Endothelial cell (in vitro differentiated cells): Measurements from ENCODE around the gene NRXN2. TPM values are rescaled to one million over a fixed set of nuclear protein-coding genes. Genes with fewer than 3 reads are reported as not detected.

Source experiments
- DNase-seq: peaks from one replicate; pipeline ENCODE4 v3.0.0; 2021; ENCODE audit warnings: low spot score
- H3K27ac Mint-ChIP-seq: one replicate; pipeline ENCODE4 v1.8.0; 2021; ENCODE audit warnings: mixed read lengths, inconsistent platforms; ENCODE audit not compliant: unreplicated experiment
- H3K27me3 Mint-ChIP-seq: one replicate; pipeline ENCODE4 v1.8.0; 2021; ENCODE audit warnings: mild to moderate bottlenecking, moderate library complexity, mixed read lengths, inconsistent platforms; ENCODE audit not compliant: unreplicated experiment
- H3K36me3 Mint-ChIP-seq: one replicate; pipeline ENCODE4 v1.8.0; 2021; ENCODE audit warnings: mild to moderate bottlenecking, low read depth, mixed read lengths, inconsistent platforms; ENCODE audit not compliant: unreplicated experiment
- H3K4me1 Mint-ChIP-seq: one replicate; pipeline ENCODE4 v1.8.0; 2021; ENCODE audit warnings: mild to moderate bottlenecking, mixed read lengths, inconsistent platforms; ENCODE audit not compliant: unreplicated experiment
- H3K4me3 Mint-ChIP-seq: one replicate; pipeline ENCODE4 v1.8.0; 2021; ENCODE audit warnings: mild to moderate bottlenecking, mixed read lengths, inconsistent platforms; ENCODE audit not compliant: unreplicated experiment
- H3K9me3 Mint-ChIP-seq: one replicate; pipeline ENCODE4 v1.8.0; 2021; ENCODE audit warnings: mixed read lengths, inconsistent platforms; ENCODE audit not compliant: unreplicated experiment
- CTCF ChIP-seq: fragments of 200-600 bp; sonication (generic); IDR thresholded peaks from one replicate; pipeline ENCODE4 v1.5.0; 2021; ENCODE audit warnings: antibody characterized with exemption; ENCODE audit not compliant: unreplicated experiment
- total RNA-seq: library from RNA; stranded (reverse); fragmentation: NEBNext Ultra II Directional; extraction: Animal tissue kit (Norgen Biotek cat#: 25700); gene quantifications from one replicate; pipeline ENCODE4 v1.2.1, GENCODE V29; 2021; ENCODE audit not compliant: unreplicated experiment

NRXN2 gene
- total RNA-seq, 1 donor from 2014 or later = 11.5 TPM

- Mint-ChIP-seq H3K4me1 (peaks cover 16% of the 10 kb centered on the region), H3K36me3 (peaks cover 4% of the 10 kb centered on the region), H3K27ac (no peak overlapping the region), H3K27me3 (peaks cover 8% of the 10 kb centered on the region), H3K9me3 (no peaks in the 10 kb centered on the region), H3K4me3 (no peak overlapping the region)
- no peak for DNase-seq
- no peak for TF ChIP-seq CTCF
These were observed 109.3 kb downstream of the NRXN2 start for GRCh38 chr11:64613648-64614047.

GRCh38 chr11:64611869-64612646, 110.9 kb downstream of the NRXN2 start:
- DNase-seq = no peak
- Mint-ChIP-seq H3K27me3 (peaks cover 11% of the 10 kb centered on the region), H3K9me3 (no peaks in the 10 kb centered on the region), H3K4me1 (peaks cover 16% of the 10 kb centered on the region), H3K4me3 (no peak overlapping the region), H3K36me3 (peaks cover 4% of the 10 kb centered on the region), H3K27ac (no peak overlapping the region)
- TF ChIP-seq CTCF = no peak

- no peak overlapping the region for H3K27ac Mint-ChIP-seq
- peaks cover 4% of the 10 kb centered on the region for H3K36me3 Mint-ChIP-seq
- peaks cover 16% of the 10 kb centered on the region for H3K4me1 Mint-ChIP-seq
- no peak for DNase-seq
- TF ChIP-seq CTCF = no peak
- H3K27me3 Mint-ChIP-seq = peaks cover 11% of the 10 kb centered on the region
- no peaks in the 10 kb centered on the region for H3K9me3 Mint-ChIP-seq
- no peak overlapping the region for H3K4me3 Mint-ChIP-seq
These were observed 111.8 kb downstream of the NRXN2 start for GRCh38 chr11:64611176-64611575.

- TF ChIP-seq CTCF = no peak
- Mint-ChIP-seq H3K9me3 (no peaks in the 10 kb centered on the region), H3K4me1 (peaks cover 16% of the 10 kb centered on the region), H3K27ac (no peak overlapping the region), H3K4me3 (no peak overlapping the region), H3K36me3 (peaks cover 4% of the 10 kb centered on the region), H3K27me3 (peaks cover 8% of the 10 kb centered on the region)
- no peak for DNase-seq
These were observed 112.4 kb downstream of the NRXN2 start for GRCh38 chr11:64610596-64610995.

GRCh38 chr11:64609436-64610047, 113.5 kb downstream of the NRXN2 start:
- no peak for TF ChIP-seq CTCF
- peaks cover 7% of the 10 kb centered on the region for H3K27me3 Mint-ChIP-seq
- no peak overlapping the region for H3K27ac Mint-ChIP-seq
- peaks cover 4% of the 10 kb centered on the region for H3K36me3 Mint-ChIP-seq
- no peaks in the 10 kb centered on the region for H3K9me3 Mint-ChIP-seq
- peaks cover 16% of the 10 kb centered on the region for H3K4me1 Mint-ChIP-seq
- no peak for DNase-seq
- H3K4me3 Mint-ChIP-seq = no peak overlapping the region
